ENCODE measurements around the gene SMG9.

SMG9 gene

DNA sequence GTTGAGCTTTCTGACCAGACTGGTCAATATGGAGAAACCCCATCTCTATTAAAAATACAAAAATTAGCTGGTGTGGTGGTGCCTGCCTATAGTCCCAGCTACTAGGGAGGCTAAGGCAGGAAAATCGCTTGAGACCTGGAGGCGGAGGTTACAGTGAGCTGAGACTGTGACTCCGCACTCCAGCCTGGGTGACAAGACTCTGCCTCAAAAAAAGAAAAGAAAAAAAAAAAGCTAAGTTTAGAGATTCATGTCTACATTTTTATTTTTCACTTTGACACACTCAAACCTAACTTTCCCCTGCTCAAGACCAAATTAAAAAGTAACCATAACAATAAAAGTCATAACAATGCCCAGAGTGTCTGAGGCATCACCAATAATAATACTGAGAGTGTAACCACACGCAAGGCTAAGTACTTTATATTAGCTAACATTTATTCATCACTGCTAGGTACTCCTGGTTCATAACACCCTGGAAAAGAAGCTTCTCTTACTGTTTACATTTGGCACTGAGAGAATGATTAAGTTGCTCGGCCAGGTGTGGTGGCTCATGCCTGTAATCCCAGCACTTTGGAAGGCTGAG is 33.2 kb downstream of the SMG9 start:
- no peak for DNase-seq

DNA sequence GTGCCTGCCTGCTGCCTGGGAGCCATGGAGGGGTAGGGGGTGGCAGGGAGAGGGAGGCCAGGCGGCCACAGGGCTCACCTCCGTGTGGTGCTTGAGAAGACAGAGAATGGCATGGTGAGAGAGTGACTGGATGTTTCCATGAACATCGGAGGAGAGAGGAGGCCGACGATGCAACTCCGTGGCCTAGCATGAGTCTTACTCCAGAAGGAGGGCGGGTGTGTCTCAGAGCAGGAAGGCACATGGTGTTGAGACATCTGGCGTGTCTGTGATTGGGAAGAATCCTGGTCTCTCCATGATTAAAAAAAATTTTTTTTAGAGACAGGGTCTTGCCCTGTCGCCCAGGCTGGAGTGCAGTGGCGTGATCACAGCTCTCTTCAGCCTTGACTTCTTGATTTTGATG is 33.8 kb downstream of the SMG9 start:
- DNase-seq = no peak

DNA sequence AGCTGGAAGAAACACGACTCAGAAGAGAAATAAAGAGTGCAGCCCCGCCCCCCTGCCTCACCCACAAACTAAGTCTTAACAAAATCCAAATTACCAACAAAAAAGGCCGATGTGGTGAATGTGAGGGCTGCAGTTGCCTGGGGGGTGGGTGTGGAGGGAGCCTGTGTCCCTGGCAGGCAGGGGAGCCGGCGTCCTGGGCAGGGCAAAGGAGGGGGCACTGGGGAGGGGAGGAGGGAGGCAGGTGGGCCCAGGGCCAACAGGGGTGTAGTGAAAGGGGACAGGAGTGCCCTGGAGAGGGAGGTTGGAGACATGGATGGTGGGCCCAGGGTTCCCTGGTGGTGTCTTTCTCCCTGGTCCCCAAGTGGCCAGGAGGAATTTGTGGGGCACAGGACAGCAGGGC is 34.8 kb downstream of the SMG9 start:
- no peak for DNase-seq

DNA sequence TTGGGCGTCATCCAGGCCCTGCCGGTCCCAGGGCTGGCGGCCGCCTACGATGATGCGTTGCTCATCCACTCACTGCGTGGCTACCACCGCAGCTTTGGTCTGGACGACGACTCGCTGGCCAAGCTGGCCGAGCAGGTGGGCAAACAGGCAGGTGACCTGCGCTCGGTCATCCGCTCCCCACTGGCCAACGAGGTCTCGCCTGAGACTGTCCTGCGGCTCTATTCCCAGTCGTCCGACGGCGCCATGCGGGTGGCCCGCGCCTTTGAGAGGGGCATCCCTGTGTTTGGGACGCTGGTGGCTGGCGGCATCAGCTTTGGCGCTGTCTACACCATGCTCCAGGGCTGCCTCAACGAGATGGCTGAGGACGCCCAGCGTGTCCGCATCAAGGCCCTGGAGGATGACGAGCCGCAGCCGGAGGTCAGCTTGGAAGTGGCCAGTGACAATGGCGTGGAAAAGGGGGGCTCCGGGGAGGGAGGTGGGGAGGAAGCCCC is 35.3 kb downstream of the SMG9 start:
- no peak for DNase-seq

DNA sequence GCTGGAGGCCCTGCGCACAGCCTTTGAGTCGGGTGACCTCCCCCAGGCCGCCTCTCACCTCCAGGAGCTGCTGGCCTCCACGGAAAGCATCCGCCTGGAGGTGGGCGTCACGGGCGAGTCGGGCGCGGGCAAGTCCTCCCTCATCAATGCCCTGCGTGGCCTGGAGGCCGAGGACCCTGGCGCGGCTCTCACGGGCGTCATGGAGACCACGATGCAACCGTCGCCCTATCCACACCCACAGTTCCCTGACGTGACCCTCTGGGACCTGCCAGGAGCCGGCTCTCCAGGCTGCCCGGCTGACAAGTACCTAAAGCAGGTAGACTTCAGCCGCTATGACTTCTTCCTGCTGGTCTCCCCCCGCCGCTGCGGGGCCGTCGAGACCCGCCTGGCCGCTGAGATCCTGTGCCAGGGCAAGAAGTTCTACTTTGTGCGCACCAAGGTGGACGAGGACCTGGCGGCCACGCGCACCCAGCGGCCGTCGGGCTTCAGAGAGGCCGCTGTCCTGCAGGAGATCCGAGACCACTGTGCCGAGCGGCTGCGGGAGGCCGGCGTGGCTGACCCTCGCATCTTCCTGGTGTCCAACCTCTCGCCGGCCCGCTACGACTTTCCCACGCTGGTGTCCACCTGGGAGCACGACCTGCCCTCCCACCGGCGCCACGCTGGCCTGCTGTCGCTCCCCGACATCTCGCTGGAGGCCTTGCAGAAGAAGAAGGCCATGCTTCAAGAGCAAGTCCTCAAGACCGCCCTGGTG is 36.0 kb downstream of the SMG9 start:
- no peak for DNase-seq

DNA sequence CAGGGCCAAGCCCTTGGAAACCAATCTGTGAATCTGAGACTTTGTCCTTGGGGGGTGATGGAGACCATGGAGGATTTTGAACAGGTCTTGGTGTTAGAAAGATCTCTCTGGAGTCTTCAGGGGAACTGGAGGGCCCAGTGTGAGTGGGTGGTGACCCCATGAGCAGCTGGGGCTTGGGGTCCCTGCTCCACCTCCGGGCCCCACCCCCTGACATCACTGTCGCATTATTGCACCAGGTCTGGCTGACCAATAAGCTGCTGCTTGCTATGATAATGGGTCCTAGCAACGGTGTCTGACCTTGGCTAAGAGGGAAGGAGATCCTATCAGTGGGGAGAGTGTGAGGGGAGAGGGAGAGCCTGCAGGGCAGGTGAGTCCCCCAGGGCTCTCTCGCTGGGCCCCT is 39.0 kb downstream of the SMG9 start, which contains the start of gene IRGC:
Gene IRGC (plus strand): TSS at position 301 of the 400 bp plus-strand sequence. CDS start 2,483 bp downstream, outside the sequence.
- DNase-seq = no peak

DNA sequence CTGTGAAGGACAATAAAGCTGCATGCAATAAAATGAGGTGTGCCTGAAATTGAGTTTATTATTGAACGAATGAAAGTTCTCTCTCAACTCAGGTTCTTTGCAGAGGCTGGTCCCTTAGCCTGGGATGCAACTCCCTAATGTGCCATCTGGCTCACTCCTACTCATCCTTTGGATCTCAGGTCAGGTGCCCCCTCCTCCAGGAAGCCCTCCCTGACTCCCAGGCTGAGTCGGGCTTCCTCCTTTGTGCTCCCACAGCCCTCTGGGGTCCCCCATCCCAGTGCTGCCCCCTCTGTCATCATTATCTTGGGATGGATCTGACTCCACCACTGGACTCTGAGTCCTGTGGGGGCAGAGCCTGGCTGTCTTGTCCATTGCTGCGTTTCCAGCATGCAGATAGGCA is 41.6 kb downstream of the SMG9 start:
- DNase-seq = no peak

DNA sequence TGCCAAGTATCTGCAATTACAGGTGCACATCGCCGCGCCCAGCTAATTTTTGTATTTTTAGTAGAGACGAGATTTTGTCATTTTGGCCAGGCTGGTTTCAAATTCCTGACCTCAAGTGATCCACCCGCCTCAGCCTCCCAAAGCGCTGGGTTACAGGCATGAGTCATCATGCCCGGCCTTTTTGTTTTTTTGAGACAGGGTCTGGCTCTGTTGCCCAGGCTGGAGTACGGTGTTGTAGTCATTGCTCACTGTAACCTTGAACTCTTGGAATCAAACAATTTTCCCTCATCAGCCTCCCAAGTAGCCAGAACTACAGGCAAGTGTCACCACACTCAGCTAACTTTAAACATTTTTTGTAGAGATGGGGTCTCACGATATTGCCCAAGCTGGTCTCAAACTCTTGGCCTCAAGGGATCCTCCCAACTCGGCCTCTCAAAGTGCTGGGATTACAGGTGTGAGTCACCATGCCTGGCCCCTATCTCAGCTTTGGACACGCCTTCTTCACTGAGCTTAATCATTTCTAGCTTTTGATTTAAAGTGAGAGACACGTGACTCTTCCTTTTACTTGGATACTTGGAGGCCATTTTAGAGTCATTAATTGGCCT is 42.9 kb downstream of the SMG9 start:
- peak; percentile 7 for DNase-seq

DNA sequence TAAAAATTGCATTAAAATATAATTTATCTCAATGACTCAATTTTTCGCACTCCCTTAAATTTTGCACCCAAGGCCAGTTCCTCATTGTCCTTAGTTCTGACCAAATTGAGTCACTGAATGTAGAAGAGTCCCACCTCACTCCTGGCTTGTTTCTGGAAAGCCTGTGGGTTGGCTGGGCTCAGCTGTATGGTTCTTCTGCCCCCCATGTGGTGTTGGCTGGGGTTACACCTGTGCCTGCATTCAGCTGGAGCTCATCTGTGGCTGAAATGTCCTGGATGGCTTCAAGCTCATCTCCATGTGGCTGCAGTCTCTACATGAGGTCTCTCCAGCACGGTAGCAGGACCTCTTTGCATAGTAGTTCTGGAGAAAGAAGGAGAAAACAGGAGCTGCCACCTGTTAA is 46.0 kb downstream of the SMG9 start:
- DNase-seq = no peak

DNA sequence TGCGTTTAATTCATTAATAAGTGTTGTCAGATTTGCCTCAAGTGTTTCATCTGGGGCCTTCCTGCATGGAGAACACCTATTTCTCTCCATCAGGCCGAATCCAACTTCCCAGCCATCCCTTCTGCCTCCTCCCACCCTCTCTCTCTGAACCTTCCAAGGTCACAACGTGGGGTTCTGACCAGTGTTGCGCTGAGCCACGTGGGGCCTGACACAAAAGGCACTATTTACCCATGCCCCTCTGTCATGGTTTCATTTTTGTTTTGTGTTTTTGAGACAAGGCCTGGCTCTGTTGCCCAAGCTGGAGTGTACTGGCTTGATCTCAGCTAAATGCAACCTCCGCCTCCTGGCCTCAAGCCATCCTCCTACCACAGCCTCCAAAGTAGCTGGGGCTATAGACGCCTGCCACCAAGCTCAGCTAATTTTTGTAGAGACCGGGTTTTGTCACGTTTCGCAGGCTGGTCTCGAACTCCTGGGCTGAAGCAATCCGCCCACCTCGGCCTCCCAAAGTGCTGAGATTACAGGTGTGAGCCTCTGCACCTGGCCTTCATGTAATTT is 47.5 kb downstream of the SMG9 start:
- DNase-seq = no peak

DNA sequence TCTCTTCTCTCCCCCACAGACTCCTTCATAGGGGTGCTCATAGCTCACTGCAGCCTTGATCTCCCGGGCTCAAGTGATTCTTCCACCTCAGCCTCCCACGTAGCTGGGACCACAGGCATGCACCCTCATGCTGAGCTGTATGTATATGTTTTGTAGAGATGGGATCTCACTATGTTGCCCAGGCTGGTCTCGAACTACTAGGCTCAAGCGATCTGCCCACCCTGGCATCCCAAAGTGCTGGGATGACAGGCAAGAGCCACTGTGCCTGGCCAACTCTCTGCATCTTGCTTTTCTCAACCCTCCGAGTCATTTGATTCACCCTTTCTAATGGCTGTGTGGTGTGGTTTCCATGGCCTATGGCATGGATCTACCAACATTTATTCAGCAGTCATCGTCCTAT is 49.0 kb downstream of the SMG9 start:
- no peak for DNase-seq

DNA sequence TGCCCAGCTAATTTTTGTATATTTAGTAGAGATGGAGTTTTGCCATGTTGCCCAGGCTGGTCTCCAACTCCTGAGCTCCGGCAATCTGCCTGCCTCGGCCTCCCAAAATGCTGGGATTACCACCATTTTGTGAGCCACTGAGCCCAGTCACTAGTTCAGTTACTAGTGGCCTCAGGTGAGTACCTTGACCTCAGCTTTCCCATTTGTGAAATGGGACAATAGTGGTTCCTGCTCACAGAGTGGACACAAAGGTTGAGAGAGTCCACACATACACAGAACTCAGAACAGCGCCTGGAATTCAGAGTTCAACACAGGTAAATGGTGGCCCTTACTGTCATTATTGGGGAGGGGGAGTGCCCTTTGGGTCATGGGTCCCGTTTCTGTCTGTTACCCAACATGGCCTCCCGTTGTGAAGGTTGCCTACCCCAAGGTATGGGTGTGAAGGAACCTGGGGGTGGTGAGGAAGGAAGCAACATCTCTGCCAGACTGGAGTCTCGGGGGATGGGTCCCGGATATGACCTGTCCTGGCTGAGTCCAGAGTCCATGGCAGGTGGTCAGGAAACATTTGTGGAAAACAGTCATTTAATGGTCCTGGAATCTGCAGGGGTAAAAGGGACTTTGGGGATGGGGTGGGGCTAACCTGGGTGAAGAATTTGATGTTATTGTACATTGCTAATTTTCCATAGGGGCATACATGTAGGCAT is 50.6 kb downstream of the SMG9 start:
- DNase-seq = no peak

DNA sequence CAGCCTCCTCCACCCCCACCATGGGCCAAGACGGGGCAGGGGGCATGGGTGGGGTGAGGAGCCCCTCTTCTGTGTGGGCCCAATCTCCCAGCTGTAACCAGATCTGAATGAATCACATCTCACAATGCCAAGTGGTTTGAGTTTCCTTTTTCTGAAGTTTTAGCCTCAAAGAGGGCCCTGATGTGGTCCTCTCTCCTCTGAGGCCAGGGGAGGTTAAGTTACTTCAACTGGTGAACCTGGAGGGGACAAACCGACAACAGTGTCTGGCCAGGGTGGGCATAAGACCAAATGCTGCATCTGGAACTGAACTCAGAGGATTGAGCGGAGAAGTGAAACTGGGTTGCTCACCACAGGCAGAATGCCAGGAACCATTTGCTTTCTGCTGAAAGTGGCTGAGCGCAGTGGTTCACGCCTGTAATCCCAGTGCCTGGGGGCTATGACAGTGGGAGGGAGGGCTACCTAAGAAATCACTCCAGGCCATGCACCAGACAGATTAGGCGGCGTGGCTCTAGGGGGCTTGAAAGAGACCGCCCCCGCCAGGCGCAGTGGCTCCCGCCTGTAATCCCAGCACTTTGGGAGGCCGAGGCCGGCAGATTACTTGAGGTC is 54.3 kb downstream of the SMG9 start:
- peak; percentile 65 for DNase-seq

DNA sequence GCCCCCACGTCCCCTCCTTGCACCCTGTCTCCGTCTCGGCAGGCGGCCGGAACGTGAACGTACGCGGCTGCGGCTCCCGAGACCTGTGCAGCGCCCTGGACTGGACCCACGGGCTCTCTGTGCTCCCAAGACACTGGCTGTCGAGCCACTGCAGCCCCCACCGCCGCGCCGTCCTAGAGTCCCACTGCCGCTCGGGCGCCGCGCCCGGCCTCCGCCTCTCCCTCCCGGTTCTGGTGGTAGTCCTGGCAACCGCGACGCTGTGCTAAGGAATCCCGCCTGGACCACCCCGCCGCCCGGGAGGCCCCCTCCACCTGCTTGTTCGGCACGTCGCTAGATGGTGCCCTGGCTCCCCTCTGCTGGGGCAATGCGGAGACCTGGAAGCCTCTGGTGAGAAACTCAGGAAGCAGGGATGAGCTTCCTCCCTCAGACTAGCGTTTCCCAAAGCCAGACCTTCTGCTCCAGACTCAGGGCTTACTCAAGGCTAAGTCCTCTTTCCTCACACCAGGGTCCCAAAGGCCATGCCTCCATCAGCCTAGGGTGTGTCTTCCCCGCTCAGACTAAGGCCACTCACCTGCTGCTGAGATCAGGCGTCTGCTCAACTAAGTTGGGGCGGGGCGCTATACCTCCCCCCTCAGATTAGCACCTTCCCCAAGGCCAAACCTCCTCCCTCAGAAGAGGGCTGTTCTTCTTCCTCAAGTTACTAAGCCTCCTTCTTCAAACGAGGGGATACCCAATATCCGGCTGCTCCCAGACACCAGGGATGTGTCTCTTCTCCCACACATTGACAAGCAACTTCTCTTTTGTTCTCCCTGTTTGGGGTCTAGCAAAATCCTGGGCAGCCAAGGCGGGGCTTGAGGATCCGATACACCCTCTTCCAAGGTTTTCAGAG is 55.0 kb downstream of the SMG9 start:
- no peak for DNase-seq

DNA sequence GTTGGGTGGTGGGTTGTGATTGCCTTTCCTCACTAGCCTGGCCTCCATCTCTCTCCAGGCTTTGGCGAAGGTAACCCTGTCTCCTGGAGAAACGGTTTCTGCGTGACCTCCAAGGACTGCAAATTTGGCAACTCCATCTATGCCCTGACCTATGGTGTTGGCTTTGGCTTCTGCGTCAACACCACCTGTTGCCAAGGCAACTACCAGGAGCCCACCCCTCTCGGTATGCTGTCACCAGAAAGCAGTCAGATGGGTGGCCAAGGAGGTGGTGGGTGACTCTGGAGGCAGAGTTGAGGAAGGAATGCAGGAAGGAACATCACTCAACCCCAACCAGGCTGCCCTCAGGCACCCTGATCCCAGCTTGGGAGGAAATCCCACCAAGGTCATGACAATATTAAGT is 57.5 kb downstream of the SMG9 start:
- no peak for DNase-seq

DNA sequence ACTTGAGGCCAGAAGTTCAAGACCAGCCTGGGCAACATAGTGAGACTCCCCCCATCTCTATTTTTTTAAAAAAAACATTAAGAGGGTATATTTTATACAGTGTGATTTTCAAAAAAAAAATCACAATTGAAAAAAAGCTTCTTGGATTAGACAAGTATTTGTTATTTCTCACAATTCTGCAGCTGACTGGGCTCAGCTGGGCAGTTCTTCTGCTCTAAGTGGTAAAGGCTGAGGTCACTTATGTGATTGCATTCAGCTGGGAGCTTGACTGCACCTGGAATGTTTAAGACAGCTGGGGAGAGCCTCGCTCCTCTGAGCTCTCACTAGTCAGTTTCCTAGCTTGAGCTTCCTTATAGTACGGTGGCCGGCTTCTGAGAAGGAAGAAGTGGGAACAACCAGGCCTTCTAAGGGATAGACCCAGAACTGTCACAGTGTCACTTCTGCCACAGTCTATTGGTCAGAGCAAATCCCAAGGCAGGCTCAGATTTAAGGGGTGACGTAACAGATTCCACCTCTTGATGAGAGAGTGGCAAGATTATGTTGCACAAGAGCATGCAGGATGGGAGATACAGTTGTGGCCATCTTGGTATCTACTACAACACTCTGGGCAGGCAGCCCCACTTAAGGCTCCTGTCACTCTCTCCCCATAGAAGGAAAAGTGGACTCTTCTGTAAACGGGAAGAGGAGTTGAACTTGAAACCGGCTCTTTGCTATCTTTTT is 58.6 kb downstream of the SMG9 start:
- no peak for DNase-seq

DNA sequence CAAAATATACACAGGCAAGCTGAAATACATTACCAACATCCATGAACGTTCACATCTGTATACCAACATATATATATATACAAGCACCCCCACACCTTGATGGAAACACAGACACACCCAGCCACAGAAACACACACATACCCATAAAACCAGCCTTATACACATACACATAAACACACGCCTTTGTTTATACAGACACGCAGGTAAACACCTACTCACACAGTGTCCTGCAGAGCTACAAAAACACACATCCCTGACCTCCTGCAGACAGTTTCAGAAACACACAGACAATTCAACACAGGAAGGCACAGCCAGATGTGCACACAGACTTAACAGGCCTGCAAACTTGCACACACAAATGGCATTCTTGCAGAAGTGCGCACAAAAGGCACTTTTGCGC is 60.2 kb downstream of the SMG9 start:
- DNase-seq = no peak

DNA sequence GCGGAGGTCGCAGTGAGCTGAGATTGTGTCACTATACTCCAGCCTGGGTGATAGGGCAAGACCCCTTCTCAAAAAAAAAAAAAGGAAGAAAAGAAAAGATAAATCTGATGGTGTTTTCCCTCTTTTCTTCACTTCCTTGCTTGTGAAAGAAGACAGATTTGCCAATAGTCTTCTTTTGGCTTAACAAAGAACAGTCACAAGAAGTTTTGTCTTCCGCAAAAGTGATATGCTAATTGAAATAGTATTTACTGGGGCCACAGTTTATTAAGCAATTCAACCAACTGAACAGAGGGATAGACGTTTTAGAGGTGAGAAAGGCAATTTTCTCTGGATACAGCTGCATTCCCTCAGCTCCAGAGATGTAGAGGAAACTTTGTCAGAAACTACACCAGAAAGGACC is 61.9 kb downstream of the SMG9 start:
- no peak for DNase-seq

DNA sequence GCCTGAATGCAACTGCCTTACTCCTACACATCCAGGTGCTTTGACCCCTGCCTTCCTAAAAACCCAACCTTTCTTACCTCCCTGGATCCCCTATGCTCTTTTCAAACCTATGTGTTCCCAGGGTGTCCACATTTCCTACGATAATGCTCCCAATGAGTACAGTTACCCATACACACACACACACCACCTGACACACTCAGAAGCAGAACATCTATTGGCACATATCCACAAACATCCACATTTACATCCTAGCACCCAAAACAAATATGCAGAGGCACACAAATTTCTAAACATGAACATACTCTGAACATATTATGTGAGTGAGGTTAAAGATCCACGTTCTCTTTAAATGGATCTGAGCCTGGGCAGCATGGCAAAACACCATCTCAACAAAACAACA is 62.4 kb downstream of the SMG9 start:
- DNase-seq = no peak

DNA sequence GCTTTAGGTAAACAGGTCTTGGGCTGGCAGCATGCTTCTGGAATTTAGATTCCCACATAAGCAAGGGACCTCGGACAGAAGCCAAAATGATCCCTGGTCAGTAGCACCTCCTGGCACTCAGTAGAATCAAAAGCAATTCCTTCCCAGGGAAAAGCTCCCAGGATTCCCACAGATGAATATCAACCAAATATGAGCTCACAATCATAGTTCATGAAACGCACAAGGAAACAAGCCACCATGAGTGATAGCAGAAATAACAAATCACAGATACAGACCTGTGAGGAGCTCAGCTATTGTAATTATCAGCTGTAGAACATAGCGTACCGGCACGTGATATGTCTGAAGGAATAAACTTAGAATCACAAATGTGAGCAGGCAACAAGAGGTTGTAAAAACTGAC is 63.0 kb downstream of the SMG9 start:
- no peak for DNase-seq

DNA sequence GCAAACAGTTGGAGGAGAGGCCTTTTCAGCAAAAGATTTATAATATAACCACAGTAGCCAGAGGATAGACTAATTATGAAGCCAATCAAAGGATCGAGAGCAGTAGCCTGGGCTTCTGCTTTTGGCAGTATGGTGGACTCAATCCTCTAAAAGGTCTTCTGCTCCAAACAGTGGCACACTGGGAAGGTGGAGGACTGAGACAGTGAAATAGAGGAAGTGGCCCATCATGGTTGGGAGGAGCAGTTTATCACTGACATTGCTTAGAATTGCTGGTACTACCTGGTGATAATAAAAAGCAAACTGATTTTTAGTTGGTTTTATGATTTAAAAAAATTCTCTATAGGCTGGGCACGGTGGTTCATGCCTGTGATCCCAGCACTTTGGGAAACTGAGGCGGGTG is 63.9 kb downstream of the SMG9 start:
- DNase-seq = no peak
